GM12878 (cell line): ENCODE data around the gene FER1L5.

Experiments
- CTCF ChIP-seq, 3 experiments: IDR thresholded peaks in 2 of 3; conservative IDR thresholded peaks in 1 of 3; 2 replicates each; pipeline ENCODE4 v1.5.1; 2011; ENCODE audit warnings: low read depth in 3 of 3, low read length in 3 of 3, mild to moderate bottlenecking in 3 of 3, control low read depth in 2 of 3, moderate library complexity in 2 of 3, inconsistent platforms in 1 of 3, mixed read lengths in 1 of 3; ENCODE audit not compliant: control insufficient read depth in 2 of 3, insufficient read depth in 1 of 3; ENCODE audit errors: extremely low read depth in 1 of 3
- MXI1 ChIP-seq: fragments of 150-350 bp; IDR thresholded peaks from 2 replicates; pipeline ENCODE4 v1.6.1; 2011; ENCODE audit warnings: low read depth, mild to moderate bottlenecking, inconsistent platforms, low read length, improper control_type of control experiment
- SMC3 ChIP-seq: IDR thresholded peaks from 2 replicates; pipeline ENCODE4 v1.6.1; 2011; ENCODE audit warnings: low read length, improper control_type of control experiment, borderline replicate concordance

- no peak for TF ChIP-seq CTCF (IDR thresholded peaks at IDR 0.05 in 2 of 3, conservative IDR thresholded peaks at IDR 0.05 in 1 of 3; ENCODE audit: control insufficient read depth in 2 of 3, extremely low read depth in 1 of 3, insufficient read depth in 1 of 3, low read depth in 3 of 3, low read length in 3 of 3)
- no peak for TF ChIP-seq MXI1
- no peak for TF ChIP-seq SMC3
Measured at GRCh38 chr2:96642564-96643360, at the start of gene FER1L5.
